Ovary (tissue), 3 donors: ENCODE data around the gene SLMAP.

Source experiments
- CTCF ChIP-seq, 3 donors: fragments of 450-650 bp in 2 of 3; fragments of 200-600 bp in 1 of 3; IDR thresholded peaks; one replicate each; pipeline versions ENCODE4 v1.5.1 to v1.8.0; 2016 to 2022; ENCODE audit warnings: antibody characterized with exemption in 3 of 3, mild to moderate bottlenecking in 1 of 3
- POLR2A ChIP-seq: fragments of 450-650 bp; IDR thresholded peaks from one replicate; pipeline ENCODE4 v1.6.1; 2017; ENCODE audit warnings: antibody characterized with exemption, mild to moderate bottlenecking, moderate library complexity
- donor health status: DM: no; HTN: no; CAD: no.

- TF ChIP-seq POLR2A (no peak), CTCF (IDR thresholded peaks at IDR 0.05) (no peak)
Measured at GRCh38 chr3:57840473-57840872, 84.4 kb downstream of the SLMAP start.
